GM18511 (cell line): ENCODE results near the gene BRIP1.
A peak's percentile ranks its signal among the peaks of the same experiment; 100 is the strongest.
"Not testable (repeated sequence)": the region's sequence is repeated elsewhere in the genome, so short reads cannot be mapped to it uniquely, and the experiment has no call there.

ENCODE experiments used
- ATAC-seq: cut with Tn5 transposase; IDR thresholded peaks from one replicate; pipeline ENCODE4 v1.9.1; 2021; ENCODE audit warnings: mild to moderate bottlenecking, moderate library complexity; ENCODE audit not compliant: unreplicated experiment

Gene BRIP1

DNA sequence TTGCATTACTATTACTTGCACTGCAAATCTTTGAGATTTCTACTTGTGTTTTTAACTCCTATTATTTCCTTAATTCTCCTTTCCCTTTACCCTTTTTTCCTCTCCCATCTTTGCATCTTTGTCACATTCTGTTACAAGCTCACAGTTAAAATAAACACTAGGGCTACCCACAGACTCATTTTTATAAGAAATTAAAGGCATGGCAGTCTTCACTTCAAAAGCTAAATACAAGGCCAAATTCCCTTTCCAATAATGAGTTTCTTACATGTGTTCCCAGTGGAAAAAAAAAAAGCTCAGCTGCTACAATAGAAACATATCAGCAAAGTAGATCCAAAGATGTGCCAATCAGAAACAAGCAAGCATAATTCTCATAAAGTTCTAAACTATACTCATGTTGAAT lies 3.7 kb upstream of the BRIP1 start:
- no peak for ATAC-seq

- peak; percentile 25 for ATAC-seq
These were observed 436 bp upstream of the BRIP1 start for GRCh38 chr17:61863801-61864126.

DNA sequence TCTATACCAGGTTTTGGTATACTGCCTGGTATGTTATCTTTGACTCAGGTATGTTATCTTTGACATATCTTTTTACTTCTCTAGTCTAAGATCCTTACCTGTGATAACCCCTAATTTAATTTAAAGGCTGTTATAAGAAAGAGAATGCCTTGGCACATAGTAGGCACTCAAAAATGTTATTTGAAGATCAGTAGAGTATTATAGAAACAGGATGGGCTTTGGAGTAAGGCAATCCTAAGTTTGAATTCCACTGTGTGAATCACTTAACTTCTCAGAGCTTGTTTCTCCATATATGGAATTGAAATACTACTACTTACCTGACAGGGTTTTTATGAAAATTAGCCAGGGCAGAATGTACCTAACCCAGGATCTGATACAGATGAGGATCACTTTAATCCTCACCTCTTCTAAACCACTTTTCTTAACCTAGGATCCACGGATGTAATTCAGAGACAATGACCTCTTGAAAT lies 1.2 kb downstream of the BRIP1 start:
- ATAC-seq, result no peak

DNA sequence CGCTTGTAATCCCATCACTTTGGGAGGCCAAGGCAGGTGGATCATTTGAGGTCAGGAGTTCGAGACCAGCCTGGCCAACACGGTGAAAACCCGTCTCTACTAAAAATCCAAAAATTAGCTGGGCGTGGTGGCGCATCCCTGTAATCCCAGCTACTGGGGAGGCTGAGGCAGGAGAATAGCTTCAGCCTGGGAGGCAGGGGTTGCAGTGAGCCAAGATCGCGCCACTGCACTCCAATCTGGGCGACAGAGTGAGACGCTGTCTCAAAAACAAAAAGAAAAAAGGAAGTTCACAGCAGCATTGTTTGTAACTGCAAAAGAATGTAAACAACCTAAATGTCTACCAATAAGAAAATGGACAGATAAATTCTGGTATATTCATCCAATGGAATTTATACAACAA lies 2.9 kb downstream of the BRIP1 start:
- ATAC-seq, result not testable (repeated sequence)

DNA sequence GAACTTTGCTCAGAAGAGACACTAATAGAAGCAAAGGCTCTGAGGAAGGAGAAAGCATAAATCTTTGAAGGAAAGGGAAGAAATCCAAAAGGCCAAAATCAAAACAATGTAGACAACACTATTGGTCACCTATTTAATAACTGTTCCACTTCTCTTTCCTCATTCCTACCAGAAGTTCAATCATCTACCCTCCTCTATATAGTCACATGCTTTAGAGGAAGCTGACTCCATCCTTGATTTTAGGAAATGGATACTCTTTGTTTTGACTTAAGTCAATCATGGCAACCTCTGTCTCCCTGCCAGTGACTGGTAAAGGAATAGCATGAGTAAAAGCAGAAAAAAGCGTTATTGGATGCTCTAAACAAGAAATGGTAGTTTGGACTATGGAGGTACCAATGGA lies 7.3 kb downstream of the BRIP1 start:
- no peak for ATAC-seq

DNA sequence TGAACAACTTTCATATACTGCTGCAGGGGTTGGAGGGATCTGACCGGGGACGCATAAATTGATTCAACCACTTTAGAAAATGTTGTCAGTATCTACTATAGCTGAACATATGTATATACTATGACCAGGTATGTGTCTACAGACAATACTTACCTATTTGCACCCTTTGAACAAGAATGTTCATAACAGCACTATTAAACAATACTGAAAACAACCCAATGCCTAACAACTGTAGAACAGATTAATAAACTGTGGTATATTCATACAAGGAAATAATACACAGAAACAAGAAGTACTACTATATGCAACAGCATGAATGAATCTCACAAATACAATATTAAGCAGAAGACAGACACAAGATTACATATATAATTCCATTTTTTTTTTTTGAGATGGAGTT lies 10.5 kb downstream of the BRIP1 start:
- ATAC-seq, result no peak

DNA sequence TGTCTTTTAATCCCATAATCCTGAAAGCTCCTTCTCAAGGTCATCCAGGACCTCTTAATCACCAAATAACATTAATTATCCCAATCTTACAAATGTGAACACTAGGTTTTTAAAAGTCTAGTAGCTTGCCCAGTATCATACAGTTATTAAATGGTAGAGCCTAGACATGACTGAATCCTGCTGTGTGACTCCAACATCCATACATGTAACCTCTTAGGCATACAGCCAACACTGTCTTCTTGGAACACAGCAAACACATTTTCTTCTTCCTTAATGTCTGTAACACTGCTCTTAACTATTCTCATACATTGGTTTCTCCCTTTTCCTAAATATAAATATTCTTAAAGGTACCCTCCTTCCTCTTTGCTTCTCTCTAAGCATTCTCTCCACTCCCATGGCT lies 13.7 kb downstream of the BRIP1 start:
- ATAC-seq, result no peak

DNA sequence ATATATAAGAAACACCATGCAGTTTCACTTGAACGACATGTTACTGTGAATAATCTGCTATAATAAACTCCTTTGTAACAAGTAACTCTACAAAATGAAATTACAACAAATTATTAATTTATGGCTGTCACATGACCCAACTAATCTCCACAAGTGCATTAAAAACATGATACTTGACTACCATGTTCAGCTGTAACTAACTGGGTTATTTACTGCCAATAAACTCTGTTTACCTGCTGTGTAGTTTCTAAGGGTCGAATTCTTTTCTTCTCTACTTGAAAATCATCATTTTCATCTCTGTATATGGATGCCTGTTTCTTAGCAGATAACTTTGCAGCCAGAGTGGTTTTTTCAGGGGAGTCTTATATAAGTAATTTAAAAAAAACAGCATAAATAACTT lies 14.4 kb downstream of the BRIP1 start:
- ATAC-seq, result no peak

- ATAC-seq, result no peak
These were observed 15.1 kb downstream of the BRIP1 start for GRCh38 chr17:61848247-61848646.

DNA sequence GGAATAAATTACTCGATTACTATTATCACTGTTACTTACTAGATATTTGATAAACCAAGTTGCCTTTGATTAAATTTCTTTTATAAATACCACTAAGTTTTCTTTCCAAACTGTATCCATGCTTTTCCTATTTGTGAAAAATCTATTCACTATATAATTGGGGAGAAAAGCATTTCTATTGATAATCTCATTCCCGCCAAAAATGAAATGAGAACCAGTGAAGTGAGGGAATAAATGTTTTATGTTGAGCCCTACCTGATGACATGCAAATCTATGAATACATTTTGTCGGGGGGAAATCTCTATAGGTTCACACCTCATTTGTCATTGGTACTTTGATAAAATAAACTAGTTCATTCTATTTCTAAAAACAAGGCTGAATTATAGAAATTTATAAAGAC lies 15.7 kb downstream of the BRIP1 start:
- ATAC-seq, result no peak

DNA sequence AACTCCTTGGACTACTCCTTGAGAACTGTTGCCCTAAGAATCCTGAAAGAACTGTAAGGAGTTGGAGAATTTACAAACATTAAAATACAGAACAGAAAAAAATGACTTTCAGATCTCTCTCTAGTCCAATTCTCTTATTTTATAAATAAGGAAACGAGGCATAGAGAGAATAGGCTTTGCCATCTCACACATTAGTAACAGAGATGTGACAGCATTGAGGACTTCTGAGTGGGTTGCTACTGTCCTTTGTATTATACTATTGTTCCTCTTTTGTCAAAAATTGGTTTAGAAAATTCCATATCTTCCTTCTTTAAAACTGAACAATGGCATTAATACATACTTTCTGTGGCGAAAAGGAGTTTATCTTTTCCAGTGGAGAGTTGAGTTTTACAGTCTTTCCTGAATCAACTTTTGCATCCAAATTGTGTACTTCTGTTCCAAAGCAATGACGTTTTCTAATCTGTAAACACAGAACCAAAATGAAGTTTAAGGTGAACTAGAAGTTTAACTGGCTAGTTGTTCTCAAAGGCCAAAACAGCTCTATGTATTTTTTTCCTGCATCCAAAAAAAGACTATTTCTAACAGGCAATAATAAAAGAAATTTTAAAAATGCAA lies 16.5 kb downstream of the BRIP1 start:
- no peak for ATAC-seq

GRCh38 chr17:61846088-61846487 lies 17.2 kb downstream of the BRIP1 start:
- no peak for ATAC-seq

- no peak for ATAC-seq
These were observed 19.9 kb downstream of the BRIP1 start for GRCh38 chr17:61843435-61843834.

GRCh38 chr17:61842899-61843298 lies 20.4 kb downstream of the BRIP1 start:
- no peak for ATAC-seq

DNA sequence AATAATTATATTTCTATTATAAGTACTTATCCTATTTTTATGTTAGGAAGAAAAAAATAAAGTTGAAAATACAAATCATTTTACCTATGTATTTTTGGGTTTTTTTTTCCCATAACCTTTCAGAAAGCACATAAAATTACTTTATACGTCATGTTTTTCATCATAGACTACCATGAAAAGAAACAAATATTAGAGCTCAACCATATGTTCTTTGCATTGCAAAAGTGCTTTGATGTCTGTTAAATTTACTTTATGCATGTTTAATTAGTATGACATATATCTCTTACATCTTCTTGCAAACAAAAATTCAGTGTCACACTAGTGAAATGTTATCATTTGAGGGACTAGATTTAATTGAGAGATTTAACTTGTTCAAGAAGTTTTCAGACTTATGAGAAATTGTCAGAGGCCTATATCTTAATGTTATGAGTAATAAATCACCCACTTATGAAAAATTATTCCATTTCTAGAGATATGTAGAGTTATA lies 24.0 kb downstream of the BRIP1 start:
- no peak for ATAC-seq

DNA sequence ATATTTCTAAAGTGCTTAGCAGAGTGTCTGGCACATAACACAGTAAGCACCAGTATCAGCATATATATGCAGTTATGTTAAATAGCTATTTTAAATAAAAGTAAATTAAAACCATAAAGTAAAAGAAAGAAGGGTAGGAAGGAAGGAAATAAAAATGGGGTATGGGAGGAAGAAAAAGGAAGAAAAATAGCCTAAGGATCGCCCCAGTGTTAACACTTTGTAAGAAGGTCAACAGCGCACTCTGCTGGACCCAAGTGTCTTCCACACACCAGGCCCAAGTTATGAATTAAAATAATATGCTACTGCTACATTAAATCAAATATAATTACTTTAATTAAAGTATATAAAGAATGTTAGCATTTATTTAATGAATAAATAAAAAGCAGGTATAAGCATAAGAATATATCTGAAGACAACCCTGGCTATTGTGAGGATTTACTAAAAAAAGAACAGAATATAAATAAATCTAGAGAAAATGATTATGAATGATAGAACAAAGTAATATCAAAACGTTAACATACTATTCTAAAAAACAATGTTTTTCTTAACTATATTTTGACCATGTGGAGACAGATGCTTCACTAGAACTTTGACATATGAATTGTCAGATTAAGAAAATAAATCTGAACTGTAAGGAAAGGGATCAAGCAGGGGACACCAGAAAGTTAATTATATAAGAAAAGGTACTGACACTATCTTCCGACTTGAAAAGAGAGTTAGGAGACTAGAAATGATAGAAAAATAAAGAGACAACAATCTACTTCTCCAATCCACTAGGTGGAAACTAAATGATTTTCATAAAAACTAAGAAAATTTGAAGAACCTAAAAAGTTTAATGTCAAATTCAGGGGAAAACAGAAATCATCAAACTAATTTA lies 25.9 kb downstream of the BRIP1 start:
- no peak for ATAC-seq

- no peak for ATAC-seq
These were observed 26.8 kb downstream of the BRIP1 start for GRCh38 chr17:61836266-61837174.

DNA sequence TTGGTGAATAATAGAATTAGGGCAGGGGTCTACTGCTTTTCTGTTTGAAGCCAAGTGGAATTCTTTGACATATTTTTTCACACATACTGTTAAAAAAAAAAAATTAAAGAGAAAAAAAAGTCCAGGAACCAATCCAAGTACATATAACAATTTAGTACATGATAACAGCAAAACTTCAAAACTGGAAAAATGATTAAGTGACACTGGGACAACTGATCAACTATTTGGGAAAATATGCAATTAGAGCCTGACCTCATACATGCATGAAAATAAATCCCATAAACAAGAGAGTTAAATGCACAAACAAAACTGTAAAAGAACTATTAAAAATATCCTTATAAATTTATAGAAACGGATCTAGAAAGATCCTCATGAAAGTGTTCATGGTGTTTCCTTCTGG lies 27.7 kb downstream of the BRIP1 start:
- no peak for ATAC-seq

- no peak for ATAC-seq
These were observed 28.7 kb downstream of the BRIP1 start for GRCh38 chr17:61834610-61835009.

- no peak for ATAC-seq
These were observed 29.7 kb downstream of the BRIP1 start for GRCh38 chr17:61833536-61834193.

GRCh38 chr17:61832463-61832862 lies 30.9 kb downstream of the BRIP1 start:
- ATAC-seq, result no peak
